ENCODE results near the gene CFDP1.

CFDP1 gene

DNA sequence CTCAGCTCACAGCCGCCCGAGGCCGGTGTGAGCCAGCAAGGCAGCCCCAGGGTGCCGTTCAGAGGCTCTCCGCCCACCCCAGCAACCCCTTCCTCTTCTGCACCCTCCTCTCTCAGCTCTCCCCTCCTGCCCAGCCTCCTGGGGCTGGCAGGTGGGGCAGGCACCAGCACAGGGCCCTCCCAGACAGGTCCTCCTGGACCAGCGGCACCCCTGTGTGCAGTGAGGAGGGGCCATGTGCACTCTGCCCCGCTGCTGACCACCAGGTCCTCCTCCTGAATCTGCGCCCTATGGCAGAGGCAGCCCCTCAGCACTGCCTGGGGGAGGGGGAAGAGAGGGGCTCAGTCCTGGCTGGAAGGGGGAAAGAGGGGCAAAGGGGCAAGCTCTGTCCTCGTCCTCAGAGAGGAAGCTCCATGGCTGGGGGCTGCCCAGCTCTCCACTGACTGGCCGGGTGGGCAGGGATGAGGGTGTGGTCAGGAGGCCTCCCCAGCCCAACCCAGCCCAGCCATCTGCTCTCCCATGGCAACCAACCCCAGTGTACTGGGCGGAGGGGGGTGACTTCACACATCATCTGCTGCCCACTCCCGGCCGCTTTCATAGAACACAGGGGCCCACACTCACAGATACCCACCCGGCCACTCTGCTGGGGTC, 176.5 kb downstream of the CFDP1 start:
- DNase-seq, result peak; percentile 10
- H3K36me3 Mint-ChIP-seq, result no peaks in the 10 kb centered on the region
- H3K27ac Mint-ChIP-seq, result no peak overlapping the region
- H3K27me3 Mint-ChIP-seq, result peaks cover 93% of the 10 kb centered on the region
- H3K9me3 Mint-ChIP-seq, result no peaks in the 10 kb centered on the region
- CTCF ChIA-PET, result no interaction called here
- H3K4me3 Mint-ChIP-seq, result no peak overlapping the region
- H3K4me1 Mint-ChIP-seq, result peaks cover 5% of the 10 kb centered on the region

DNA sequence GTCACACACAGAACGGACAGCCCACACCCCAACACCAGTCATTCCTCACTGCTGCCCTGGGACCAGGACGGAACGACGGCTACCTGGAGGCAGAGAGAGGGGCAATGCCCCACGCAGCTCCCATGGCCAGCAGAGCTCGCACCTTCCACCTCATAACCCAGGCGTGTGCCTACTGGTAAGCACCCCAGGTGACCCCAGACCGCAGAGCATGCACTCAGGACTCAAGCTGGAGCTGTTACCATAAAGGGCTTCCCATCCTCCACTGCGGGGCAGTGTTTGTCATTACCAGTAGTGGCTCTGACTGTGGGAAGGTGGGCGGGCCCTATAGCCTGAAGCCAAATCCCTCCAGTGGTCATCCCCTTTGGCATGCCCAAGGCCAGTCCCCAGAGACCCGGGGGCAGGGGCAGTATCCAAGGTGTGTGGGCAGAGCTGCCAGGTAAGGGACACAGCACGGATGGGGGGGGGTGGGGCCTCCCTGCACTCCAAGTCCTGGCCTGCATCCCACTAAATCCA, 177.2 kb downstream of the CFDP1 start:
- H3K9me3 Mint-ChIP-seq, result no peaks in the 10 kb centered on the region
- CTCF ChIA-PET, result interaction anchor here (1.8 kb wide), 1 partner anchor 12 kb away, joined by 3 read pairs; no protein-coding TSS in a partner anchor
- H3K4me3 Mint-ChIP-seq, result no peak overlapping the region
- H3K27me3 Mint-ChIP-seq, result peaks cover 92% of the 10 kb centered on the region
- no peak for DNase-seq
- H3K27ac Mint-ChIP-seq, result no peak overlapping the region
- no peaks in the 10 kb centered on the region for H3K36me3 Mint-ChIP-seq
- peaks cover 6% of the 10 kb centered on the region for H3K4me1 Mint-ChIP-seq

DNA sequence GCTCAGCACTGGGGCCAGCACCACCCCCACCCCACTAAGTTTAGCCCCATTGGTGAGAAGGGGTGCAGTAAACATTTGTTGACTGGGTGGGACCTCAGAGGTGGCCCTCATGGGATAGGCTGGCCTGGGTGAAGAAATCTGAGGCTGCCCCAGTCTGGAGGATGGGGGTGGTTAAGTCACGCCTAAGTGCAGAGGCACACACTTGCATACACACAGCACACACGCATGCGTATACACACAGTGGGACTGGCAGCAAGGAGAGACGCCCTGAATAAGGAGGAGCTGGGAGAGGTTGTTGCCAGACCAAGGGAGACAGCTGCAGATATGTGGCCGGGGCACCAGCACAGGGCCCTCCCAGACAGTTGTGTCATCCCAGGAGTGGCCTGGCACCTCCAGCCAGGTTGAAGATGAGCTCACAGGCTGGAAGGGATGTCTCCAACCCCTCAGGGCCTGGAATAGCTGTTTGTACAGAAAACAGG, 178.9 kb downstream of the CFDP1 start:
- Mint-ChIP-seq H3K27me3 (peaks cover 97% of the 10 kb centered on the region), H3K9me3 (no peaks in the 10 kb centered on the region), H3K27ac (no peak overlapping the region), H3K4me3 (no peak overlapping the region), H3K36me3 (no peaks in the 10 kb centered on the region), H3K4me1 (peaks cover 10% of the 10 kb centered on the region)
- CTCF ChIA-PET, result interaction anchor here (0.9 kb wide), 1 partner anchor 131 kb away, joined by 3 read pairs; no protein-coding TSS in a partner anchor
- no peak for DNase-seq

GRCh38 chr16:75252946-75253911, 180.1 kb downstream of the CFDP1 start:
- CTCF ChIA-PET, result interaction anchor here (0.8 kb wide), 1 partner anchor 132 kb away, joined by 3 read pairs; no protein-coding TSS in a partner anchor
- Mint-ChIP-seq H3K36me3 (no peaks in the 10 kb centered on the region), H3K27me3 (peaks cover 99% of the 10 kb centered on the region), H3K4me1 (peaks cover 10% of the 10 kb centered on the region), H3K9me3 (no peaks in the 10 kb centered on the region), H3K27ac (no peak overlapping the region), H3K4me3 (no peak overlapping the region)
- no peak for DNase-seq

GRCh38 chr16:75252049-75252864, 181.0 kb downstream of the CFDP1 start:
- H3K4me3 Mint-ChIP-seq, result no peak overlapping the region
- peaks cover 10% of the 10 kb centered on the region for H3K4me1 Mint-ChIP-seq
- no peaks in the 10 kb centered on the region for H3K36me3 Mint-ChIP-seq
- H3K27me3 Mint-ChIP-seq, result peaks cover 99% of the 10 kb centered on the region
- no peaks in the 10 kb centered on the region for H3K9me3 Mint-ChIP-seq
- CTCF ChIA-PET, result no interaction called here
- H3K27ac Mint-ChIP-seq, result no peak overlapping the region
- DNase-seq, result no peak

DNA sequence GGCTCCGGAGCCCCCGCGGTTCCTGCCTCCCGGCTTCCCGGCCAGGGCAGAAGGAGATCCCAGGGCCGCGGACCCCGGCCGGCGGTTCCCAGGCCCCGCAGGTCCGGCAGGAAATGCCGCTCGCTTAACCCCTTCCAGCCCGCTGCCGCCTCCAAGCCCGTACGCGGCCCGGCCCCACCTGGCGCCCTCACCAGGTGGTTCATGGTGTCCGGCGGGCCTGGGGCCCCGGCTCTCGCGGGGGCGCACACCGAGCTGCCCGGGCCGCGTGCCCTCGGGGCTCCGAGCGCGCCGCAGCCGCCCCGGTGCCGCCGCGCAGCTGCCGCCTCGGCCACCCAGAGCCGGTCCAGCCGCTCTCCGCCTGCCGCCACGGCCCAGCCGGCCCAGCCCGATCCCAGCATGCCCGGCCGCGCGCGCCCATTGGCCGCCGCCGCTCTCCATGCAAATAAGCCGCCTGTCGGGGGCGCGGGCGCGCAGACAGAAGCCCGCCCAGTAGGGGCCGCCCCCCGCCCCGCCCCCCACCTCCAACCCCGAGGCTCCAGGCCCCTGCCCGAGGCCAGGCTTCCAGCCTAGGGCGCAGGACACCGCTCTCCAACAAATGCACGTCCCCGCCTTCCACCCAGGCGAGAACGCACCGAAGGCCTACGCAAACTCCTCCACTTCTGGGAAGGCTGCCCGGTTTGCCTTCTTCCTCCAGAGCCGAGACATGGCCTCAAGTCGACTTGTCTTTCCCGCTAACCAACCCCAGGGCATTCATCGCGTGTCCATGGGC, 181.8 kb downstream of the CFDP1 start, which contains the start of gene BCAR1:
Gene BCAR1 (minus strand): TSS at position 345 of the 769 bp plus-strand sequence. CDS start 142 bp downstream, at position 203.
- H3K27ac Mint-ChIP-seq, result no peak within 1 kb of the TSS
- no peaks in the 10 kb centered on the region for H3K9me3 Mint-ChIP-seq
- no peak within 1 kb of the TSS for H3K4me3 Mint-ChIP-seq
- CTCF ChIA-PET, result no interaction called here
- peaks cover 10% of the 10 kb centered on the region for H3K4me1 Mint-ChIP-seq
- peaks cover 99% of the 10 kb centered on the region for H3K27me3 Mint-ChIP-seq
- H3K36me3 Mint-ChIP-seq, result no peaks in the 10 kb centered on the region
- DNase-seq, result no peak

DNA sequence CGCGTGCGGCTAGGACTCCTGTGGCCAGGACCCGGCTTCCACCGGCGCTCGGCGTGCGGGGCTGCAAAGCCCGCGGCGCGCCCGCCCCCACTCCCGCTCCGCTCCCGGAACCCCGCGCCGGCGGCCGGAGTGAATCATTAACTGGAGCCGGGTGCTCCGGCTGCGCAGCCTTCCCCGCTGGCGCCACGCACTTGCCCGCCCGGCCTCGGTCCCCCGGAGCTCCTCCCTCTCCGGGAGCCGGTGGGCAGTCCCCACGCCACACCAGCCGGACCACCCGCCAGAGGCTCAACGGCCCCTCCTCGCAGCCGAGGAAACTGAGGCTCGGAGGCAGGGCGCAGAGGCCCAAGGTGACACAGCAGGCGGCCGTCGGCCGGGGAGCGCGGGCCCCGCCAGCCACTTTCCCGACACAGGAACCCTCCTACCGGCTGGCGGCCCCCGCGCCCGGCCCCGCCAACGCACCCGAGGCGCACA, 182.5 kb downstream of the CFDP1 start:
- H3K4me3 Mint-ChIP-seq, result no peak overlapping the region
- CTCF ChIA-PET, result interaction anchor here (1.5 kb wide), 1 partner anchor 51 kb away, joined by 6 read pairs; no protein-coding TSS in a partner anchor
- H3K9me3 Mint-ChIP-seq, result no peaks in the 10 kb centered on the region
- H3K4me1 Mint-ChIP-seq, result peaks cover 10% of the 10 kb centered on the region
- no peak for DNase-seq
- no peaks in the 10 kb centered on the region for H3K36me3 Mint-ChIP-seq
- peaks cover 99% of the 10 kb centered on the region for H3K27me3 Mint-ChIP-seq
- no peak overlapping the region for H3K27ac Mint-ChIP-seq

DNA sequence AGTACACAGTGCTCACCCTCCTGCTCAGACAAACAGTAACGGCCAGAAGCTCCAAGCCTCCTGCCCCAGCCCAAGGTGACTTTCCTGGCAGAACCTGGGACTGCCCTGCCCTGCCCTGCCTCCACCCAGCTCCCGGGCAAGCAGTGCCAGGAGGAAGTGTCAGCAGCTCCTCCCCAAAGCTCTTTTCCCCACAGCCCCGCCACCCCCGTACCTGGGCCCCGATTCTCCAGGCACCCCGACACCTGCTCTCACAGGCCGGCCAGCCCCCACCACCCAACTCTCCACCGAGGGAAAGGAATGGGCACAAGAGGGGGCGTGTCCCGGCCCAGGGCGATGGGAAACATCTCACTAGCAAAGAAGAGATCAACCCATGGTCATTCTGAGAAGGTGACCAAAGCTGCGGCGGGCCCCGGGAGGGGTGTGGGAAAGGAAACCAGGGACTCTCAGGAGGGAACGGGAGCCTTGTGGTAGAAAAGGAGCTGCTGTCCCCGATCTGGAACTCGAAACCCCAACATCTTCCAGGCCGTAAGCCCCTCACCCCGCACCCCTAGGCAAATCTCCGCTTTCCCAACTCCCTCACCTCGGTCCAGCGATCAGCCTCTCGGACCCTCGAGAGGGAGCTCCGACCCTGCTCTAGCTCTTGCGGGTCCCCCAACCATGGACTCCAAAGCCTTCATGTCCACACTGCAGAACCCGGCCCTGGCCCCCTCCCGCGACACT, 183.1 kb downstream of the CFDP1 start:
- Mint-ChIP-seq H3K27me3 (peaks cover 97% of the 10 kb centered on the region), H3K4me1 (peaks cover 10% of the 10 kb centered on the region), H3K36me3 (no peaks in the 10 kb centered on the region), H3K27ac (no peak overlapping the region), H3K4me3 (no peak overlapping the region), H3K9me3 (no peaks in the 10 kb centered on the region)
- CTCF ChIA-PET, result interaction anchor here (1.0 to 1.5 kb wide), 3 partner anchors 16 to 147 kb away, joined by 3 to 6 read pairs (median 5); no protein-coding TSS in a partner anchor
- no peak for DNase-seq

- Mint-ChIP-seq H3K27me3 (peaks cover 93% of the 10 kb centered on the region), H3K36me3 (no peaks in the 10 kb centered on the region), H3K4me1 (peaks cover 10% of the 10 kb centered on the region), H3K27ac (no peak overlapping the region), H3K9me3 (no peaks in the 10 kb centered on the region), H3K4me3 (no peak overlapping the region)
- CTCF ChIA-PET, result interaction anchor here (1.0 to 1.5 kb wide), 3 partner anchors 16 to 148 kb away, joined by 3 to 6 read pairs (median 5); no protein-coding TSS in a partner anchor
- no peak for DNase-seq
Measured at GRCh38 chr16:75249441-75249840, 183.9 kb downstream of the CFDP1 start.

GRCh38 chr16:75248536-75249380, 184.5 kb downstream of the CFDP1 start:
- peaks cover 93% of the 10 kb centered on the region for H3K27me3 Mint-ChIP-seq
- peaks cover 11% of the 10 kb centered on the region for H3K4me1 Mint-ChIP-seq
- H3K9me3 Mint-ChIP-seq, result no peaks in the 10 kb centered on the region
- no peak overlapping the region for H3K27ac Mint-ChIP-seq
- H3K4me3 Mint-ChIP-seq, result no peak overlapping the region
- CTCF ChIA-PET, result interaction anchor here (1.2 kb wide), 1 partner anchor 149 kb away, joined by 3 read pairs; no protein-coding TSS in a partner anchor
- H3K36me3 Mint-ChIP-seq, result no peaks in the 10 kb centered on the region
- no peak for DNase-seq

GRCh38 chr16:75248142-75248535, 185.2 kb downstream of the CFDP1 start:
- H3K36me3 Mint-ChIP-seq, result no peaks in the 10 kb centered on the region
- H3K4me1 Mint-ChIP-seq, result peaks cover 11% of the 10 kb centered on the region
- no peak overlapping the region for H3K4me3 Mint-ChIP-seq
- no peak overlapping the region for H3K27ac Mint-ChIP-seq
- no peaks in the 10 kb centered on the region for H3K9me3 Mint-ChIP-seq
- CTCF ChIA-PET, result no interaction called here
- no peak for DNase-seq
- H3K27me3 Mint-ChIP-seq, result peaks cover 92% of the 10 kb centered on the region

GRCh38 chr16:75247249-75247648, 186.1 kb downstream of the CFDP1 start:
- Mint-ChIP-seq H3K27me3 (peaks cover 88% of the 10 kb centered on the region), H3K9me3 (no peaks in the 10 kb centered on the region), H3K4me1 (peaks cover 11% of the 10 kb centered on the region), H3K27ac (no peak overlapping the region), H3K36me3 (no peaks in the 10 kb centered on the region), H3K4me3 (no peak overlapping the region)
- no peak for DNase-seq
- CTCF ChIA-PET, result interaction anchor here (1.4 kb wide), 1 partner anchor 138 kb away, joined by 3 read pairs; no protein-coding TSS in a partner anchor
